ENCODE results near the gene OOEP. TPM values are rescaled to one million over a fixed set of nuclear protein-coding genes. Genes with fewer than 3 reads are reported as not detected.

OOEP gene
- total RNA-seq, 1 donor from 2014 or later: not detected

GRCh38 chr6:73353636-73354593 is 15.8 kb downstream of the OOEP start, which contains the start of gene DPPA5:
Gene DPPA5 (minus strand): TSS chr6:73354276. CDS start chr6:73354225, 51 bp downstream.
- DNase-seq (ENCODE audit: low read depth): no peak
- no peak within 1 kb of the TSS for H3K4me3 ChIP-seq (ENCODE audit: low read depth, low read length)
- no peak for TF ChIP-seq CTCF (conservative IDR thresholded peaks at IDR 0.05; ENCODE audit: low read depth, low read length)

- DNase-seq (ENCODE audit: low read depth): no peak
- TF ChIP-seq CTCF (conservative IDR thresholded peaks at IDR 0.05; ENCODE audit: low read depth, low read length): no peak
- H3K4me3 ChIP-seq (ENCODE audit: low read depth, low read length): no peak overlapping the region
These were observed 20.4 kb downstream of the OOEP start for GRCh38 chr6:73349311-73349710.

GRCh38 chr6:73348550-73349204 is 21.0 kb downstream of the OOEP start:
- no peak for DNase-seq (ENCODE audit: low read depth)
- no peak overlapping the region for H3K4me3 ChIP-seq (ENCODE audit: low read depth, low read length)
- TF ChIP-seq CTCF (conservative IDR thresholded peaks at IDR 0.05; ENCODE audit: low read depth, low read length): no peak

GRCh38 chr6:73343164-73343563 is 26.5 kb downstream of the OOEP start:
- H3K4me3 ChIP-seq (ENCODE audit: low read depth, low read length): no peak overlapping the region
- no peak for TF ChIP-seq CTCF (conservative IDR thresholded peaks at IDR 0.05; ENCODE audit: low read depth, low read length)
- DNase-seq (ENCODE audit: low read depth): no peak

GRCh38 chr6:73342174-73342573 is 27.5 kb downstream of the OOEP start:
- TF ChIP-seq CTCF (conservative IDR thresholded peaks at IDR 0.05; ENCODE audit: low read depth, low read length): no peak
- DNase-seq (ENCODE audit: low read depth): no peak
- H3K4me3 ChIP-seq (ENCODE audit: low read depth, low read length): no peak overlapping the region

- H3K4me3 ChIP-seq (ENCODE audit: low read depth, low read length): no peak overlapping the region
These were observed 28.4 kb downstream of the OOEP start for GRCh38 chr6:73341335-73341734.

More at GRCh38 chr6:73341335-73341734, 28.4 kb downstream of the OOEP start:
- DNase-seq (ENCODE audit: low read depth): no peak
- TF ChIP-seq CTCF (conservative IDR thresholded peaks at IDR 0.05; ENCODE audit: low read depth, low read length): no peak

All from epithelial cell of proximal tubule (primary cell).